SK-N-SH (cell line): ENCODE measurements around the gene SLC25A38. TPM values are rescaled to one million over a fixed set of nuclear protein-coding genes. Genes with fewer than 3 reads are reported as not detected.
"Not testable (repeated sequence)": the region's sequence is repeated elsewhere in the genome, so short reads cannot be mapped to it uniquely, and the experiment has no call there.

ENCODE experiments used
- CTCF ChIA-PET: fragments of 300-600, 350-600 bp; formaldehyde crosslinking; extraction: SDS; loops from one replicate; lab custom pipeline; 2021; lab: Yijun Ruan, JAX
- POLR2A ChIA-PET: fragments of 350-600 bp; sonication (Branson Sonifier 250); formaldehyde crosslinking; extraction: SDS; loops from one replicate; lab custom pipeline; 2020; ENCODE audit warnings: antibody characterized with exemption, inconsistent platforms; lab: Yijun Ruan, JAX
- DNase-seq: peaks from one replicate; pipeline ENCODE4 v3.0.0; 2012
- H2AFZ ChIP-seq: fragments of 200-600 bp; sonication (generic); 2 replicates; pipeline ENCODE4 v1.8.1; 2016; ENCODE audit warnings: antibody characterized with exemption, mild to moderate bottlenecking, low read depth
- H3F3A ChIP-seq: fragments of 200-600 bp; sonication (generic); replicated peaks from 2 replicates; pipeline ENCODE3; 2016; ENCODE audit warnings: antibody characterized with exemption, mild to moderate bottlenecking; ENCODE audit not compliant: insufficient read depth
- H3K27ac ChIP-seq, 2 experiments: fragments of 200-500 bp in 1 of 2; fragments of 200-600 bp in 1 of 2; sonication (Bioruptor generic) in 1 of 2; sonication (generic), shearing (Covaris generic) in 1 of 2; 2 replicates each; pipeline versions ENCODE4 v1.5.1 to v1.6.1; 2014 to 2016; ENCODE audit warnings: low read depth in 2 of 2, inconsistent platforms in 1 of 2, low read length in 1 of 2, mild to moderate bottlenecking in 1 of 2, mixed read lengths in 1 of 2
- H3K27me3 ChIP-seq: fragments of 200-600 bp; sonication (generic), shearing (Covaris generic); 2 replicates; pipeline ENCODE4 v1.6.1; 2016; ENCODE audit warnings: mixed run types; ENCODE audit not compliant: insufficient read depth
- H3K36me3 ChIP-seq, 2 experiments: fragments of 200-500 bp in 1 of 2; fragments of 200-600 bp in 1 of 2; sonication (Bioruptor generic) in 1 of 2; sonication (generic) in 1 of 2; replicated peaks in 1 of 2; 2 replicates each; pipeline versions ENCODE3 to v1.5.1; 2014 to 2016; ENCODE audit warnings: low read length in 1 of 2, mild to moderate bottlenecking in 1 of 2; ENCODE audit not compliant: insufficient read depth in 2 of 2, control insufficient read depth in 1 of 2
- H3K4me1 ChIP-seq, 2 experiments: fragments of 200-500 bp in 1 of 2; fragments of 200-600 bp in 1 of 2; sonication (Bioruptor generic) in 1 of 2; sonication (generic), shearing (Covaris generic) in 1 of 2; 2 replicates each; pipeline versions ENCODE4 v1.5.1 to v1.6.1; 2014 to 2016; ENCODE audit warnings: low read depth in 1 of 2, low read length in 1 of 2, mixed run types in 1 of 2; ENCODE audit not compliant: insufficient read depth in 2 of 2, control insufficient read depth in 1 of 2
- H3K4me2 ChIP-seq: fragments of 200-600 bp; sonication (generic), shearing (Covaris generic); 2 replicates; pipeline ENCODE4 v1.6.1; 2017; ENCODE audit warnings: mixed run types
- H3K4me3 ChIP-seq, 2 experiments: fragments of 200-500 bp in 1 of 2; fragments of 200-600 bp in 1 of 2; sonication (Bioruptor generic) in 1 of 2; sonication (generic), shearing (Covaris generic) in 1 of 2; 2 replicates each; pipeline versions ENCODE4 v1.5.1 to v1.8.1; 2014 to 2016; ENCODE audit warnings: low read depth in 2 of 2, inconsistent platforms in 1 of 2, low read length in 1 of 2, mild to moderate bottlenecking in 1 of 2, mixed read lengths in 1 of 2, moderate library complexity in 1 of 2
- H3K79me2 ChIP-seq: fragments of 200-600 bp; sonication (generic); 2 replicates; pipeline ENCODE4 v1.8.1; 2017; ENCODE audit warnings: mild to moderate bottlenecking; ENCODE audit not compliant: insufficient read depth
- H3K9ac ChIP-seq: fragments of 200-600 bp; sonication (generic); 2 replicates; pipeline ENCODE4 v1.6.1; 2017; ENCODE audit warnings: mixed run types
- H3K9me2 ChIP-seq: fragments of 200-600 bp; sonication (generic); 2 replicates; pipeline ENCODE4 v1.6.1; 2017; ENCODE audit warnings: mixed run types
- H3K9me3 ChIP-seq: fragments of 200-600 bp; sonication (generic); 2 replicates; pipeline ENCODE4 v1.6.1; 2017; ENCODE audit warnings: mixed run types, mild to moderate bottlenecking, moderate library complexity
- H4K20me1 ChIP-seq: fragments of 200-600 bp; sonication (generic); 2 replicates; pipeline ENCODE4 v1.6.1; 2017; ENCODE audit warnings: mild to moderate bottlenecking, mixed run types; ENCODE audit not compliant: insufficient read depth
- CTCF ChIP-seq: fragments of 200-600 bp; sonication (generic); IDR thresholded peaks from 2 replicates; pipeline ENCODE4 v1.6.1; 2017; ENCODE audit warnings: antibody characterized with exemption, mild to moderate bottlenecking, moderate library complexity
- FOSL2 ChIP-seq: IDR thresholded peaks from 2 replicates; pipeline ENCODE4 v1.4.0; 2012; ENCODE audit warnings: low read depth, mild to moderate bottlenecking, moderate library complexity, borderline replicate concordance
- FOXJ3 ChIP-seq: sonication (generic); formaldehyde crosslinking; IDR thresholded peaks from 2 replicates; pipeline ENCODE4 v1.5.1; 2020; ENCODE audit warnings: mild to moderate bottlenecking, missing genetic modification reagents
- GATA2 ChIP-seq: sonication (generic); formaldehyde crosslinking; IDR thresholded peaks from 2 replicates; pipeline ENCODE4 v1.5.0; 2020; ENCODE audit warnings: mild to moderate bottlenecking, missing genetic modification reagents
- PBX3 ChIP-seq: IDR thresholded peaks from 2 replicates; pipeline ENCODE4; 2012
- RAD21 ChIP-seq: IDR thresholded peaks from 2 replicates; pipeline ENCODE4 v1.6.1; 2012; ENCODE audit warnings: mild to moderate bottlenecking, low read length
- RFX5 ChIP-seq: IDR thresholded peaks from 2 replicates; pipeline ENCODE4 v1.6.1; 2012; ENCODE audit warnings: mild to moderate bottlenecking, improper control_type of control experiment, low read length
- TAF1 ChIP-seq: IDR thresholded peaks from 2 replicates; pipeline ENCODE4 v1.6.1; 2012; ENCODE audit warnings: low read depth, mild to moderate bottlenecking, low read length, moderate library complexity, borderline replicate concordance
- USF1 ChIP-seq: IDR thresholded peaks from 2 replicates; pipeline ENCODE4 v1.4.0; 2012; ENCODE audit warnings: low read depth, borderline replicate concordance
- YY1 ChIP-seq: IDR thresholded peaks from 2 replicates; pipeline ENCODE4 v1.4.0; 2012; ENCODE audit warnings: low read depth, mild to moderate bottlenecking
- ZBTB33 ChIP-seq: IDR thresholded peaks from 2 replicates; pipeline ENCODE4 v1.4.0; 2012; ENCODE audit warnings: low read depth, borderline replicate concordance
- WGBS: methylation state at CpG from one replicate; pipeline ENCODE4 v1.1.6; 2017; ENCODE audit warnings: low lambda C conversion rate; 5-methylcytosine and 5-hydroxymethylcytosine counted together
- polyA plus RNA-seq, 3 experiments: library from polyadenylated mRNA; depleted of rRNA; stranded (reverse); fragments of >200 nt; gene quantifications; 2 replicates each; pipeline ENCODE4 v1.2.3, GENCODE V29; 2012

The SLC25A38 gene
- polyA plus RNA-seq, 1 of the 3 experiments (the other 2 are of a cell fraction) = 34.9 TPM

- 78% methylated on average over 9 of the region's 14 CpGs for WGBS
These were observed 35.5 kb downstream of the SLC25A38 start for GRCh38 chr3:39418556-39419225.

GRCh38 chr3:39419742-39420315, 36.7 kb downstream of the SLC25A38 start:
- no peak overlapping the region for H2AFZ ChIP-seq
- no peaks in the 10 kb centered on the region for H3K9me3 ChIP-seq
- 67% methylated on average over 2 of the region's 2 CpGs for WGBS
- H3K27ac ChIP-seq = no peak overlapping the region
- peaks cover 8% of the 10 kb centered on the region for H3F3A ChIP-seq
- H3K9ac ChIP-seq = no peak overlapping the region
- H3K27me3 ChIP-seq = no peaks in the 10 kb centered on the region
- CTCF ChIA-PET = interaction anchor here (0.6 to 1.5 kb wide), 2 partner anchors 51 to 78 kb away, joined by 3 to 8 read pairs; no protein-coding TSS in a partner anchor
- H3K36me3 ChIP-seq = no peaks in the 10 kb centered on the region
- H3K4me1 ChIP-seq = peaks cover 0 to 2% of the 10 kb centered on the region in 2 experiments; a peak in 1 of 4 replicates
- POLR2A ChIA-PET = no interaction called here
- no peaks in the 10 kb centered on the region for H3K79me2 ChIP-seq
- DNase-seq = no peak
- H3K4me3 ChIP-seq = no peak overlapping the region
- TF ChIP-seq FOXJ3 (CRISPR knock-in tag) (no peak), RFX5 (no peak), CTCF (no peak), RAD21 (no peak), YY1 (no peak), TAF1 (no peak), FOSL2 (no peak), PBX3 (no peak), ZBTB33 (no peak), USF1 (no peak), GATA2 (CRISPR knock-in tag) (no peak)
- TF ChIP-seq, all 33 proteins: peak for 0
- Histone ChIP-seq H3K9me2 (no peaks in the 10 kb centered on the region), H4K20me1 (no peaks in the 10 kb centered on the region), H3K4me2 (no peak overlapping the region)

More at GRCh38 chr3:39418556-39419225, 35.5 kb downstream of the SLC25A38 start:
- H3K4me1 ChIP-seq, H2AFZ ChIP-seq, H3K9me3 ChIP-seq, H3K27ac ChIP-seq, H3K4me3 ChIP-seq, H3K9ac ChIP-seq, H3K4me2 ChIP-seq, H3K27me3 ChIP-seq, DNase-seq, H4K20me1 ChIP-seq, CTCF ChIA-PET, H3K79me2 ChIP-seq, H3K36me3 ChIP-seq, H3K9me2 ChIP-seq, POLR2A ChIA-PET: not testable (repeated sequence)
- peaks cover 20% of the 10 kb centered on the region for H3F3A ChIP-seq
